Right cardiac atrium (tissue), 5 donors: ENCODE data around the gene ERMP1. TPM values are rescaled to one million over a fixed set of nuclear protein-coding genes. Genes with fewer than 3 reads are reported as not detected.
"Not testable (repeated sequence)": the region's sequence is repeated elsewhere in the genome, so short reads cannot be mapped to it uniquely, and the experiment has no call there.

Experiments used
- ATAC-seq, 2 donors: fragments of 200-7000 bp; cut with Tn5 transposase; one replicate each; pipeline versions ENCODE4 v1.8.0 to v1.9.1; 2020; ENCODE audit warnings: moderate library complexity in 2 of 2, mild to moderate bottlenecking in 1 of 2
- DNase-seq, 3 donors: peaks; one replicate each; pipeline ENCODE4 v3.0.0-alpha.2; 2020
- H3K27ac ChIP-seq: one replicate; pipeline ENCODE4 v1.5.1; 2013; ENCODE audit warnings: mild to moderate bottlenecking, low read length, control low read depth, moderate library complexity
- H3K27me3 ChIP-seq: one replicate; pipeline ENCODE4 v1.6.1; 2013; ENCODE audit not compliant: control insufficient read depth, insufficient read depth
- H3K4me1 ChIP-seq: one replicate; pipeline ENCODE4 v1.6.1; 2013; ENCODE audit warnings: low read length; ENCODE audit not compliant: control insufficient read depth, insufficient read depth
- H3K4me3 ChIP-seq: one replicate; pipeline ENCODE4 v1.5.1; 2013; ENCODE audit warnings: low read length, control low read depth
- H3K9me3 ChIP-seq: one replicate; pipeline ENCODE4 v1.6.1; 2013; ENCODE audit warnings: low read length; ENCODE audit not compliant: control insufficient read depth
- WGBS: extraction: QIAGEN DNeasy Blood & Tissue Kit; methylation state at CpG from one replicate; pipeline ENCODE4 v1.1.7; 2013; 5-methylcytosine and 5-hydroxymethylcytosine counted together
- intact Hi-C, 4 donors: fragments of 100-400 bp; cut with DNase I; formaldehyde crosslinking; loops; one replicate each; pipeline versions ENCODE4 v1.11.0 to v1.14.0; 2022 to 2023
- long read RNA-seq, 4 donors: library from polyadenylated mRNA; unstranded; transcript quantifications; one replicate each; pipeline ENCODE4 v2.0.0, GENCODE V29; 2020 to 2021
- polyA plus RNA-seq: library from polyadenylated mRNA; stranded (reverse); fragments of 200-250 nt; gene quantifications from one replicate; pipeline ENCODE4 v1.2.3, GENCODE V29; 2013
- total RNA-seq, 4 donors: library from RNA; stranded (reverse); fragmentation: NEBNext Ultra II Directional; extraction: Animal tissue kit (Norgen Biotek cat#: 25700); gene quantifications; one replicate each; pipeline ENCODE4 v1.2.1, GENCODE V29; 2021
- donor health status: healthy with polysubstance abuse.
- donor health status: DM: no; HTN: yes; CAD: no.
- donor health status: DM: no; HTN: no; CAD: no.
- donor health status: DM: no; HTN: yes; CAD: no; lungs with severe emphysema.
- donor health status: DM: yes; HTN: yes; CAD: no.

ERMP1 gene
- total RNA-seq, result 10 to 100 TPM; 13.3 to 26.8 (median 21.9) TPM
- polyA plus RNA-seq, result 8.6 TPM
- long read RNA-seq, donor 1, full-length matches to known transcripts, result 44 of 62 reads
- long read RNA-seq, donor 1, partial matches to known transcripts, result 3 of 62 reads
- long read RNA-seq, donor 1, other reads (novel, unspliced or antisense), result 15 of 62 reads
- long read RNA-seq, donor 2, full-length matches to known transcripts, result 16 of 20 reads
- long read RNA-seq, donor 2, partial matches to known transcripts, result 0 of 20 reads
- long read RNA-seq, donor 2, other reads (novel, unspliced or antisense), result 4 of 20 reads
- long read RNA-seq, donor 3, partial matches to known transcripts, result 0 of 5 reads
- long read RNA-seq, donor 3, other reads (novel, unspliced or antisense), result 5 of 5 reads
- long read RNA-seq, donor 4, full-length matches to known transcripts, result 13 of 20 reads
- long read RNA-seq, donor 4, partial matches to known transcripts, result 0 of 20 reads
- long read RNA-seq, donor 4, other reads (novel, unspliced or antisense), result 7 of 20 reads

GRCh38 chr9:5832538-5833529 is at the start of gene ERMP1:
Gene ERMP1, minus strand, starts transcription at chr9:5833117. Its CDS starts 90 bp downstream, at chr9:5833027.
- intact Hi-C loops, result no loop called here
- H3K27me3 ChIP-seq, result no peaks in the 10 kb centered on the region
- under 1% methylated on average over 94 of the region's 95 CpGs for WGBS
- H3K4me1 ChIP-seq, result no peaks in the 10 kb centered on the region
- peak within 1 kb of the TSS; percentile 56 for H3K4me3 ChIP-seq
- H3K9me3 ChIP-seq, result no peaks in the 10 kb centered on the region
- peak within 1 kb of the TSS; percentile 31 for H3K27ac ChIP-seq
- ATAC-seq (peak; percentile 96 to 97), DNase-seq (peak; percentile 90 to 96 (median 96))

- not testable (repeated sequence) for DNase-seq, H3K9me3 ChIP-seq, H3K4me3 ChIP-seq, H3K27me3 ChIP-seq, ATAC-seq, H3K27ac ChIP-seq, H3K4me1 ChIP-seq
- WGBS, result 99% methylated on average over 5 of the region's 5 CpGs
- intact Hi-C loops, result loop anchor here in 1 of 4 donors (10.0 kb wide), 1 partner anchor 422 kb away; no protein-coding TSS in a partner anchor
These were observed 49.5 kb upstream of the ERMP1 start for GRCh38 chr9:5882244-5883012.

GRCh38 chr9:5879419-5880181 is 46.7 kb upstream of the ERMP1 start:
- intact Hi-C loops, result loop anchor here in 1 of 4 donors (10.0 kb wide), 1 partner anchor 425 kb away; no protein-coding TSS in a partner anchor
- ATAC-seq, result no peak
- Histone ChIP-seq H3K4me1 (no peaks in the 10 kb centered on the region), H3K4me3 (no peak overlapping the region), H3K9me3 (no peaks in the 10 kb centered on the region), H3K27ac (no peak overlapping the region), H3K27me3 (no peaks in the 10 kb centered on the region)
- no peak for DNase-seq
- WGBS, result 76% methylated on average over 10 of the region's 10 CpGs

- H3K27me3 ChIP-seq, result no peaks in the 10 kb centered on the region
- DNase-seq (no peak), ATAC-seq (no peak)
- intact Hi-C loops, result no loop called here
- no peaks in the 10 kb centered on the region for H3K9me3 ChIP-seq
- 87% methylated on average over 7 of the region's 7 CpGs for WGBS
- no peak overlapping the region for H3K27ac ChIP-seq
- no peak overlapping the region for H3K4me3 ChIP-seq
- no peaks in the 10 kb centered on the region for H3K4me1 ChIP-seq
These were observed 43.8 kb upstream of the ERMP1 start for GRCh38 chr9:5876711-5877110.

GRCh38 chr9:5876026-5876425 is 43.1 kb upstream of the ERMP1 start:
- Histone ChIP-seq H3K9me3 (no peaks in the 10 kb centered on the region), H3K27me3 (no peaks in the 10 kb centered on the region), H3K27ac (no peak overlapping the region), H3K4me1 (no peaks in the 10 kb centered on the region), H3K4me3 (no peak overlapping the region)
- intact Hi-C loops, result no loop called here
- DNase-seq (no peak), ATAC-seq (no peak)
- 69% methylated on average over 1 of the region's 1 CpG for WGBS

- H3K27ac ChIP-seq, result no peak overlapping the region
- no peaks in the 10 kb centered on the region for H3K4me1 ChIP-seq
- ATAC-seq (no peak), DNase-seq (no peak)
- WGBS, result 73% methylated on average over 2 of the region's 2 CpGs
- no peak overlapping the region for H3K4me3 ChIP-seq
- H3K9me3 ChIP-seq, result no peaks in the 10 kb centered on the region
- no peaks in the 10 kb centered on the region for H3K27me3 ChIP-seq
- intact Hi-C loops, result no loop called here
These were observed 41.1 kb upstream of the ERMP1 start for GRCh38 chr9:5874048-5874447.

- DNase-seq, result no peak
- intact Hi-C loops, result no loop called here
- Histone ChIP-seq H3K4me3 (no peak overlapping the region), H3K27ac (no peak overlapping the region), H3K9me3 (no peaks in the 10 kb centered on the region), H3K4me1 (no peaks in the 10 kb centered on the region), H3K27me3 (no peaks in the 10 kb centered on the region)
- WGBS, result 85% methylated on average over 5 of the region's 5 CpGs
- no peak for ATAC-seq
These were observed 40.5 kb upstream of the ERMP1 start for GRCh38 chr9:5873439-5873838.

- intact Hi-C loops, result no loop called here
- ATAC-seq (no peak), DNase-seq (no peak)
- no peak overlapping the region for H3K27ac ChIP-seq
- H3K4me1 ChIP-seq, result no peaks in the 10 kb centered on the region
- H3K4me3 ChIP-seq, result no peak overlapping the region
- 79% methylated on average over 4 of the region's 4 CpGs for WGBS
- no peaks in the 10 kb centered on the region for H3K9me3 ChIP-seq
- H3K27me3 ChIP-seq, result no peaks in the 10 kb centered on the region
These were observed 39.6 kb upstream of the ERMP1 start for GRCh38 chr9:5872511-5872910.

- no peak overlapping the region for H3K4me3 ChIP-seq
- ATAC-seq (no peak), DNase-seq (no peak)
- H3K9me3 ChIP-seq, result no peaks in the 10 kb centered on the region
- H3K27me3 ChIP-seq, result no peaks in the 10 kb centered on the region
- intact Hi-C loops, result no loop called here
- H3K4me1 ChIP-seq, result no peaks in the 10 kb centered on the region
- no peak overlapping the region for H3K27ac ChIP-seq
- WGBS, result 42% methylated on average over 2 of the region's 2 CpGs
These were observed 38.9 kb upstream of the ERMP1 start for GRCh38 chr9:5871785-5872184.

GRCh38 chr9:5870691-5871090 is 37.8 kb upstream of the ERMP1 start:
- intact Hi-C loops, result no loop called here
- no peak for DNase-seq
- no peak overlapping the region for H3K4me3 ChIP-seq
- H3K27ac ChIP-seq, result no peak overlapping the region
- no peaks in the 10 kb centered on the region for H3K27me3 ChIP-seq
- no peak for ATAC-seq
- H3K4me1 ChIP-seq, result no peaks in the 10 kb centered on the region
- no peaks in the 10 kb centered on the region for H3K9me3 ChIP-seq
- WGBS, result 68% methylated on average over 3 of the region's 3 CpGs
